ENCODE data around the gene TSPAN18. TPM values are rescaled to one million over a fixed set of nuclear protein-coding genes. Genes with fewer than 3 reads are reported as not detected.

Gene TSPAN18
- total RNA-seq, 1 experiment from 2014 or later: 2.8 TPM

DNA sequence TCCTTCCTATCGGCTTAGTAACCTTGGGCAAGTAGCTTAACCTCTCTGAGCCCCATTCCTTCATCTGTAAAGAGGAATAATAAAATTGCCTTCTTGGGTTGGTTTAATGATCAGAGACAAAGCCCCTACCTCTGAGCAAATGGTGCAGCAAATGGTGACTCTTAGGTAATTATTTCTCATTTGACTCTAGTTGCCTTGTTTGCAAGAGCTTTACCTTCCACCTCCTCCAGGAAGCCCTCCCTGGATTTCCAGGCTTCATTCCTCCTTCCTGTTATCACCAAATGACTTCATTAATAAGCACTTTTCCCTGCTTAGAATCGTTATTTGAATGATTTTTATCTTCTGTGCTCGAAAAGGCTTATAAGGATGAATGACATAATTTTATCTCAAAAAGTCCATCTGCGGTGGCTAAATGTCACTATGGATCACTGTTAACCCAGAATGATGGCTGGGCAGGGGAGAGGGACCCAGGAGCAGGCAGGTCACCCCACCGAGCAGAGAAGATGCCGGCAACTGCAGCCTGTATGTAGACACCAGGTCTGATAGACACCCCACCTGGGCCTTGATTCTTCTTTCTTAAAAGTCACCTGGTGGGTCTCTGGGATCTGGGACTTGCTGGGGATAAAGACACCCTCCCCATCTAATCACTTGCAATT lies 106.6 kb downstream of the TSPAN18 start:
- Histone ChIP-seq H3K36me3 (ENCODE audit: insufficient read depth, low read length, poor library complexity, severe bottlenecking) (no peaks in the 10 kb centered on the region), H3K4me3 (ENCODE audit: low read depth, low read length, poor library complexity, severe bottlenecking) (no peak overlapping the region), H3K27ac (ENCODE audit: low read depth, low read length, poor library complexity, severe bottlenecking) (no peak overlapping the region), H3K4me1 (ENCODE audit: insufficient read depth, low read length, poor library complexity, severe bottlenecking) (no peaks in the 10 kb centered on the region), H3K9me3 (ENCODE audit: low read depth, low read length, poor library complexity, severe bottlenecking) (no peaks in the 10 kb centered on the region), H3K27me3 (replicated peaks; ENCODE audit: insufficient read depth, low read depth, low read length, poor library complexity) (no peaks in the 10 kb centered on the region)
- BruUV-seq (replicated peaks): no TSS peak
- intact Hi-C loops (cut with micrococcal nuclease; ENCODE audit: unreplicated experiment): no loop called here
- TF ChIP-seq, protein P1, sequence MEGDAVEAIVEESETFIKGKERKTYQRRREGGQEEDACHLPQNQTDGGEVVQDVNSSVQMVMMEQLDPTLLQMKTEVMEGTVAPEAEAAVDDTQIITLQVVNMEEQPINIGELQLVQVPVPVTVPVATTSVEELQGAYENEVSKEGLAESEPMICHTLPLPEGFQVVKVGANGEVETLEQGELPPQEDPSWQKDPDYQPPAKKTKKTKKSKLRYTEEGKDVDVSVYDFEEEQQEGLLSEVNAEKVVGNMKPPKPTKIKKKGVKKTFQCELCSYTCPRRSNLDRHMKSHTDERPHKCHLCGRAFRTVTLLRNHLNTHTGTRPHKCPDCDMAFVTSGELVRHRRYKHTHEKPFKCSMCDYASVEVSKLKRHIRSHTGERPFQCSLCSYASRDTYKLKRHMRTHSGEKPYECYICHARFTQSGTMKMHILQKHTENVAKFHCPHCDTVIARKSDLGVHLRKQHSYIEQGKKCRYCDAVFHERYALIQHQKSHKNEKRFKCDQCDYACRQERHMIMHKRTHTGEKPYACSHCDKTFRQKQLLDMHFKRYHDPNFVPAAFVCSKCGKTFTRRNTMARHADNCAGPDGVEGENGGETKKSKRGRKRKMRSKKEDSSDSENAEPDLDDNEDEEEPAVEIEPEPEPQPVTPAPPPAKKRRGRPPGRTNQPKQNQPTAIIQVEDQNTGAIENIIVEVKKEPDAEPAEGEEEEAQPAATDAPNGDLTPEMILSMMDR (conservative IDR thresholded peaks at IDR 0.05; ENCODE audit: low read depth, low read length): no peak
- TF ChIP-seq EZH2 (IDR thresholded peaks at IDR 0.05; ENCODE audit: borderline replicate concordance, low read depth, low read length, poor library complexity, severe bottlenecking): no peak
- POLR2A ChIA-PET (ENCODE audit: low non-redundant PET): no interaction called here
- DNase-seq (ENCODE audit: low spot score): no peak
- CTCF ChIA-PET: interaction anchor here (0.6 kb wide), 1 partner anchor 178 kb away, joined by 3 read pairs; no protein-coding TSS in a partner anchor

DNA sequence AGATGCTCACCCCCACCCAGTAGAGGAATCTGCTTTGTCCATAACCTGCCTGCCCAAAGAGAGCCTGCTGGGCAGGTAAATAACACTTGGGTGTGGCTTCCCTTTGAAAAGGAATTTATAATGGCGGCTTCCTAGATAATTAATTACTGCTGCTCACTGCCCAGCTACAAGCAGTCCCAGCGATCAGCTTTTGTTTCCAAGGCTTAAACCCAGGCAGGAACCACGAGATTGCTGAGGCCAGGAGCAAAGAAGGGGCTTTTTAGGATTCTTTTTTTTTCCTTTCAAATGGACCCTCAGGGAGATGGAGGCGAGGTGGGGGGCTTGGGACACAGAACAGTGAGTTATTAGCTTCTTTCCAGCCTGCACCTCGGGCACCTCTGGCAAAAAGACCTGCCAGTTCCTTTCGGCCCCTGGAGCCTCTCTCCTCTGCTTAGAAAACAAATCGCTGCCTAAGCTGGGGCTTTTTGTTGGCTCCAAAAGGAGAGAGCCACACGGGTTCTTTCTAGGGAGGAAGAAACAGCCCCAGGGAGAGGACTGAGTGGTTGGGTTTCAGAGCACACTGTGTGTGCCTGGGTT lies 107.2 kb downstream of the TSPAN18 start:
- H3K4me3 ChIP-seq (ENCODE audit: low read depth, low read length, poor library complexity, severe bottlenecking): no peak overlapping the region
- H3K9me3 ChIP-seq (ENCODE audit: low read depth, low read length, poor library complexity, severe bottlenecking): no peaks in the 10 kb centered on the region
- DNase-seq (ENCODE audit: low spot score): no peak
- BruUV-seq (replicated peaks): no TSS peak
- ChIA-PET CTCF (no interaction called here), POLR2A (ENCODE audit: low non-redundant PET) (no interaction called here)
- H3K4me1 ChIP-seq (ENCODE audit: insufficient read depth, low read length, poor library complexity, severe bottlenecking): no peaks in the 10 kb centered on the region
- intact Hi-C loops (cut with micrococcal nuclease; ENCODE audit: unreplicated experiment): no loop called here
- no peaks in the 10 kb centered on the region for H3K36me3 ChIP-seq (ENCODE audit: insufficient read depth, low read length, poor library complexity, severe bottlenecking)
- no peak overlapping the region for H3K27ac ChIP-seq (ENCODE audit: low read depth, low read length, poor library complexity, severe bottlenecking)
- no peaks in the 10 kb centered on the region for H3K27me3 ChIP-seq (replicated peaks; ENCODE audit: insufficient read depth, low read depth, low read length, poor library complexity)
- TF ChIP-seq, protein P1 (conservative IDR thresholded peaks at IDR 0.05; ENCODE audit: low read depth, low read length): no peak
- no peak for TF ChIP-seq EZH2 (IDR thresholded peaks at IDR 0.05; ENCODE audit: borderline replicate concordance, low read depth, low read length, poor library complexity, severe bottlenecking)

DNA sequence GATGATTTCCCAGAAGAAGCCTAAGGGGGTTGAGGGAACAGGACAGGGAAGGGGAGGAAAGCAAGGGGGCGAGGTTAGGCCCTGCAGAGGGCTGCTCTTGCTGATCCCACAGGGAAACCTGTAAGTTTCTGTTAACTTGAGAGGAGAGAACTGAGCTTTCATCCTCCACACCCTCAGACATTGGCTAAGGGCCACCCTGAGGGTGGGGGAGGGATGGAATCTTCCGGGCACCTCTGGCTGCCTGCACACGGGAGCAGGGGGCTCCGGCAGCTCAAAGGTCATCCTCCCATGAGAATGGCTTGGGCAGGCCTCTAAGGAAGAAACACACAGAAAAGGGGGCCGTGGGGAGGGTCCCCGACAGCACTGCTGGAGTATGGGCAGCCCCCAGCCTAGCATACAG lies 108.1 kb downstream of the TSPAN18 start:
- Histone ChIP-seq H3K4me3 (ENCODE audit: low read depth, low read length, poor library complexity, severe bottlenecking) (no peak overlapping the region), H3K4me1 (ENCODE audit: insufficient read depth, low read length, poor library complexity, severe bottlenecking) (no peaks in the 10 kb centered on the region), H3K27ac (ENCODE audit: low read depth, low read length, poor library complexity, severe bottlenecking) (no peak overlapping the region), H3K36me3 (ENCODE audit: insufficient read depth, low read length, poor library complexity, severe bottlenecking) (no peaks in the 10 kb centered on the region), H3K27me3 (replicated peaks; ENCODE audit: insufficient read depth, low read depth, low read length, poor library complexity) (no peaks in the 10 kb centered on the region), H3K9me3 (ENCODE audit: low read depth, low read length, poor library complexity, severe bottlenecking) (no peaks in the 10 kb centered on the region)
- CTCF ChIA-PET: no interaction called here
- BruUV-seq (replicated peaks): no TSS peak
- TF ChIP-seq, protein P1 (conservative IDR thresholded peaks at IDR 0.05; ENCODE audit: low read depth, low read length): no peak
- no peak for TF ChIP-seq EZH2 (IDR thresholded peaks at IDR 0.05; ENCODE audit: borderline replicate concordance, low read depth, low read length, poor library complexity, severe bottlenecking)
- DNase-seq (ENCODE audit: low spot score): no peak
- POLR2A ChIA-PET (ENCODE audit: low non-redundant PET): interaction anchor here (0.6 kb wide), 1 partner anchor 251 kb away, joined by 9 read pairs; no protein-coding TSS in a partner anchor
- intact Hi-C loops (cut with micrococcal nuclease; ENCODE audit: unreplicated experiment): no loop called here

All from A673 (cell line).